NT2/D1 (cell line): ENCODE results near the gene MSH4.
"Not testable (repeated sequence)": the region's sequence is repeated elsewhere in the genome, so short reads cannot be mapped to it uniquely, and the experiment has no call there.

Source experiments
- SUZ12 ChIP-seq: IDR thresholded peaks from 2 replicates; pipeline ENCODE4 v1.6.1; 2011; ENCODE audit not compliant: insufficient read length, insufficient read depth; ENCODE audit errors: extremely low read depth
- YY1 ChIP-seq: IDR thresholded peaks from 2 replicates; pipeline ENCODE4 v1.6.1; 2011; ENCODE audit not compliant: insufficient read length, insufficient read depth
- ZNF274 ChIP-seq: IDR thresholded peaks from 2 replicates; pipeline ENCODE4 v1.6.1; 2011; ENCODE audit warnings: mild to moderate bottlenecking, low read depth, low read length

DNA sequence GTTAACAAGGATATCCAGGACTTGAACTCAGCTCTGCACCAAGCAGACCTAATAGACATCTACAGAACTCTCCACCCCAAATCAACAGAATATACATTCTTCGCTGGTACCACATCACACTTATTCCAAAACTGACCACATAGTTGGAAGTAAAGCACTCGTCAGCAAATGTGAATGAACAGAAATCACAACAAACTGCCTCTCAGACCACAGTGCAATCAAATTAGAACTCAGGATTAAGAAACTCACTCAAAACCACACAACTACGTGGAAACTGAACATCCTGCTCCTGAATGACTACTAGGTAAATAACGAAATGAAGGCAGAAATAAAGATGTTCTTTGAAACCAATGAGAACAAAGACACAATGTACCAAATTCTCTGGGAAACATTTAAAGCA lies 16.5 kb upstream of the MSH4 start:
- not testable (repeated sequence) for TF ChIP-seq YY1, SUZ12, ZNF274
